Measurements from ENCODE around the gene LCE2B. TPM values are rescaled to one million over a fixed set of nuclear protein-coding genes. Genes with fewer than 3 reads are reported as not detected.

LCE2B gene
- total RNA-seq, 4 donors from 2014 or later = not detected

DNA sequence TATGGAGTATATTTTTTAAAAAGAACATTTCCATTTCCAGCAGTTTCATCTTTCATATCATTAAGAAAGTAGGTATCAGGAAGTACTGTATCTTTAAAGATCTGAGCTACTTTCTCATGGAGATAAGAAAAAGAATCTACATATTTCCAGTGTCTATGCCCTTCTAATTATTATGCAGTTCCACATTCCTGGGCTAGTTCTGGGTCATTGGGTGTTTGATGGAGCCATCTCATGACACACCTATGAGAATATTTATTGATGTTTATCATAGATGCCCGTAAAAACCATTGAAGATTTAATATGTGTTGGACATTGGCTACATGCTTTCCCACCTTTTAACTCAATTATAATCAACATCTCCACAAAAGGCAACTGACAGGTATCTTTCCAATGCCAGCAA is 43.1 kb downstream of the LCE2B start:
- ATAC-seq = no peak
- Histone ChIP-seq H3K9me3 (no peaks in the 10 kb centered on the region), H3K27ac (no peak overlapping the region), H3K4me1 (no peaks in the 10 kb centered on the region), H3K4me3 (no peak overlapping the region), H3K36me3 (no peaks in the 10 kb centered on the region), H3K27me3 (no peaks in the 10 kb centered on the region)
- TF ChIP-seq POLR2A (IDR thresholded peaks at IDR 0.05) (no peak), CTCF (IDR thresholded peaks at IDR 0.05) (no peak), EP300 (IDR thresholded peaks at IDR 0.05) (no peak), POLR2AphosphoS5 (IDR thresholded peaks at IDR 0.05) (no peak)
- 67 to 89% methylated on average over 1 of the region's 1 CpG for WGBS, 2 donors (ENCODE audit: low coverage in 1 of 2)

GRCh38 chr1:152735648-152736047 is 49.7 kb downstream of the LCE2B start:
- 22 to 40% methylated on average over 1 of the region's 1 CpG for WGBS, 2 donors (ENCODE audit: low coverage in 1 of 2)
- no peaks in the 10 kb centered on the region for H3K9me3 ChIP-seq
- no peak overlapping the region for H3K27ac ChIP-seq
- H3K36me3 ChIP-seq = no peaks in the 10 kb centered on the region
- no peak overlapping the region for H3K4me3 ChIP-seq
- no peaks in the 10 kb centered on the region for H3K4me1 ChIP-seq
- ATAC-seq = no peak
- TF ChIP-seq CTCF (IDR thresholded peaks at IDR 0.05) (no peak), POLR2AphosphoS5 (IDR thresholded peaks at IDR 0.05) (no peak), POLR2A (IDR thresholded peaks at IDR 0.05) (no peak), EP300 (IDR thresholded peaks at IDR 0.05) (no peak)
- H3K27me3 ChIP-seq = no peaks in the 10 kb centered on the region

Other genes starting within 250 kb of the LCE2B start
- gene LCE5A, start 175.3 kb upstream of the LCE2B start, total RNA-seq = not detected
- gene CRCT1, start 171.6 kb upstream of the LCE2B start, total RNA-seq = 1 to 10 TPM in 2 of 4 donors, not detected in 2; 1.4 to 3.3 TPM
- gene LCE3E, start 119.3 kb upstream of the LCE2B start, total RNA-seq = not detected
- 1 to 10 TPM in 1 of 4 donors, not detected in 3; 1.4 TPM for gene LCE3D, start 105.6 kb upstream of the LCE2B start, total RNA-seq
- not detected for gene LCE3C, start 85.9 kb upstream of the LCE2B start, total RNA-seq
- gene LCE3B, start 72.3 kb upstream of the LCE2B start, total RNA-seq = not detected
- gene LCE3A, start 63.0 kb upstream of the LCE2B start, total RNA-seq = not detected
- gene LCE2D, start 22.7 kb upstream of the LCE2B start, total RNA-seq = not detected
- not detected for gene LCE2C, start 10.8 kb upstream of the LCE2B start, total RNA-seq
- gene LCE2A, start 12.2 kb downstream of the LCE2B start, total RNA-seq = not detected
- gene LCE4A, start 22.0 kb downstream of the LCE2B start, total RNA-seq = not detected
- gene KPRP, start 71.9 kb downstream of the LCE2B start, total RNA-seq = under 1 TPM in 1 of 4 donors, not detected in 3; 0.12 TPM
- gene LCE1F, start 89.0 kb downstream of the LCE2B start, total RNA-seq = not detected
- under 1 TPM in 1 of 4 donors, not detected in 3; 0.39 TPM for gene LCE1E, start 100.1 kb downstream of the LCE2B start, total RNA-seq
- gene LCE1D, start 110.6 kb downstream of the LCE2B start, total RNA-seq = not detected
- gene LCE1C, start 120.5 kb downstream of the LCE2B start, total RNA-seq = not detected
- not detected for gene LCE1B, start 125.8 kb downstream of the LCE2B start, total RNA-seq
- gene LCE1A, start 141.3 kb downstream of the LCE2B start, total RNA-seq = not detected
- gene LCE6A, start 156.7 kb downstream of the LCE2B start, total RNA-seq = not detected
- gene LCE7A, start 173.9 kb downstream of the LCE2B start, total RNA-seq = not detected
- gene SMCP, start 192.2 kb downstream of the LCE2B start, total RNA-seq = not detected
- 10 to 100 TPM in 1 of 4 donors, 1 to 10 TPM in 1, under 1 TPM in 1, not detected in 1; 0.31 to 13.7 (median 1.1) TPM for gene IVL, start 222.4 kb downstream of the LCE2B start, total RNA-seq